Measurements from ENCODE around the gene DNAH10.

DNA sequence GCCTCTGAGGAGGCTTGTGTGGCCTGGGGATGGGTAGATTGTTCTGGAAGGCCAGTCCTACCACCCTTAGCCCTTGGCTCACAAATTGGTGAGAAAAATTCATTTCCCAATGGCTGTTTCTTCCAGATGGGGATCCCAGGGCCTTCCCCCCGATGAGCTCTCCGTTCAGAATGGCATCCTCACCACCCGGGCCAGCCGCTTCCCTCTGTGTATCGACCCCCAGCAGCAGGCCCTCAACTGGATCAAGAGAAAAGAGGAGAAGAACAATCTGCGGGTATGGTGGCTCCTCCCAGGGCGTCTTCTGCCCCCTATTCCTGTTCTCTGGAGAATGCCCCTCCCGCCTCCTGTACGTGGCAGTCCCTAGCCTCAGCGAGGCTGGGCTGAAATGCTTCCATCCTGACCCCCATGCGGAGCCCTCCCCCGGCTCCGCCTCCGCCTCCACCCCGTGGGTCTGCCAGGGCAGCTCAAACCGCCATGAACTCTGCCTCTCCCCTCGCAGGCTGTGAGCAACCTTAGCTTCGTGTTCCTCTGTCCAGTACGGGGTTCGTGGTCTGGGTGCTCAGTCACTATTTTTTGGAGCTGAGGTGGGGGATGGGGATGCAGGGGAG lies 152.7 kb downstream of the DNAH10 start:
- TF ChIP-seq, protein P1, sequence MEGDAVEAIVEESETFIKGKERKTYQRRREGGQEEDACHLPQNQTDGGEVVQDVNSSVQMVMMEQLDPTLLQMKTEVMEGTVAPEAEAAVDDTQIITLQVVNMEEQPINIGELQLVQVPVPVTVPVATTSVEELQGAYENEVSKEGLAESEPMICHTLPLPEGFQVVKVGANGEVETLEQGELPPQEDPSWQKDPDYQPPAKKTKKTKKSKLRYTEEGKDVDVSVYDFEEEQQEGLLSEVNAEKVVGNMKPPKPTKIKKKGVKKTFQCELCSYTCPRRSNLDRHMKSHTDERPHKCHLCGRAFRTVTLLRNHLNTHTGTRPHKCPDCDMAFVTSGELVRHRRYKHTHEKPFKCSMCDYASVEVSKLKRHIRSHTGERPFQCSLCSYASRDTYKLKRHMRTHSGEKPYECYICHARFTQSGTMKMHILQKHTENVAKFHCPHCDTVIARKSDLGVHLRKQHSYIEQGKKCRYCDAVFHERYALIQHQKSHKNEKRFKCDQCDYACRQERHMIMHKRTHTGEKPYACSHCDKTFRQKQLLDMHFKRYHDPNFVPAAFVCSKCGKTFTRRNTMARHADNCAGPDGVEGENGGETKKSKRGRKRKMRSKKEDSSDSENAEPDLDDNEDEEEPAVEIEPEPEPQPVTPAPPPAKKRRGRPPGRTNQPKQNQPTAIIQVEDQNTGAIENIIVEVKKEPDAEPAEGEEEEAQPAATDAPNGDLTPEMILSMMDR (IDR thresholded peaks at IDR 0.05), result no peak
- TF ChIP-seq RFX5 (IDR thresholded peaks at IDR 0.05), result no peak
- TF ChIP-seq REST (IDR thresholded peaks at IDR 0.05), result no peak
- TF ChIP-seq, protein P2, sequence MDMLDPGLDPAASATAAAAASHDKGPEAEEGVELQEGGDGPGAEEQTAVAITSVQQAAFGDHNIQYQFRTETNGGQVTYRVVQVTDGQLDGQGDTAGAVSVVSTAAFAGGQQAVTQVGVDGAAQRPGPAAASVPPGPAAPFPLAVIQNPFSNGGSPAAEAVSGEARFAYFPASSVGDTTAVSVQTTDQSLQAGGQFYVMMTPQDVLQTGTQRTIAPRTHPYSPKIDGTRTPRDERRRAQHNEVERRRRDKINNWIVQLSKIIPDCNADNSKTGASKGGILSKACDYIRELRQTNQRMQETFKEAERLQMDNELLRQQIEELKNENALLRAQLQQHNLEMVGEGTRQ (IDR thresholded peaks at IDR 0.05), result no peak
- TF ChIP-seq EP300 (IDR thresholded peaks at IDR 0.05), result no peak
- TF ChIP-seq KDM1A (IDR thresholded peaks at IDR 0.05; ENCODE audit: low read depth), result no peak
- TF ChIP-seq CHD2 (IDR thresholded peaks at IDR 0.05; ENCODE audit: low read length, partially characterized antibody), result no peak
- TF ChIP-seq HDAC2 (IDR thresholded peaks at IDR 0.05), result no peak
- TF ChIP-seq, protein P3, sequence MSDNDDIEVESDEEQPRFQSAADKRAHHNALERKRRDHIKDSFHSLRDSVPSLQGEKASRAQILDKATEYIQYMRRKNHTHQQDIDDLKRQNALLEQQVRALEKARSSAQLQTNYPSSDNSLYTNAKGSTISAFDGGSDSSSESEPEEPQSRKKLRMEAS (IDR thresholded peaks at IDR 0.05), result no peak
- no peak for TF ChIP-seq POLR2A (IDR thresholded peaks at IDR 0.05; ENCODE audit: low read length)
- TF ChIP-seq RAD21 (conservative IDR thresholded peaks at IDR 0.05 in 1 of 2, IDR thresholded peaks at IDR 0.05 in 1 of 2), result no peak
- TF ChIP-seq HOXA7 (CRISPR knock-in tag; IDR thresholded peaks at IDR 0.05), result no peak
